WERI-Rb-1 (cell line): Measurements from ENCODE around the gene STPG4.

Source experiments
- DNase-seq: peaks from one replicate; pipeline ENCODE4 v3.0.0-alpha.2; 2020
- H3K27ac ChIP-seq: fragments of 250-450 bp; sonication (Bioruptor Pico); 2 replicates; pipeline ENCODE4 v1.5.1; 2020; ENCODE audit warnings: mild to moderate bottlenecking, moderate library complexity
- H3K27me3 ChIP-seq: fragments of 250-450 bp; sonication (Bioruptor Pico); 2 replicates; pipeline ENCODE4 v1.5.1; 2021; ENCODE audit warnings: mild to moderate bottlenecking, low read depth, moderate library complexity; ENCODE audit not compliant: insufficient read depth, severe bottlenecking
- H3K36me3 ChIP-seq: fragments of 250-450 bp; sonication (Bioruptor Pico); 2 replicates; pipeline ENCODE4 v1.5.1; 2020; ENCODE audit warnings: mild to moderate bottlenecking, moderate library complexity
- H3K4me3 ChIP-seq: 2 replicates; pipeline ENCODE4 v1.5.1; 2011; ENCODE audit warnings: low read depth, mild to moderate bottlenecking, control low read depth, low read length
- H3K9me3 ChIP-seq: fragments of 250-450 bp; sonication (Bioruptor Pico); 2 replicates; pipeline ENCODE4 v1.5.1; 2021; ENCODE audit warnings: mild to moderate bottlenecking, moderate library complexity; ENCODE audit not compliant: severe bottlenecking
- TF ChIP-seq, protein P1 (sequence below): IDR thresholded peaks from 2 replicates; pipeline ENCODE4 v1.5.1; 2011; ENCODE audit warnings: low read depth, mild to moderate bottlenecking, control low read depth, inconsistent platforms, low read length

The STPG4 gene

DNA sequence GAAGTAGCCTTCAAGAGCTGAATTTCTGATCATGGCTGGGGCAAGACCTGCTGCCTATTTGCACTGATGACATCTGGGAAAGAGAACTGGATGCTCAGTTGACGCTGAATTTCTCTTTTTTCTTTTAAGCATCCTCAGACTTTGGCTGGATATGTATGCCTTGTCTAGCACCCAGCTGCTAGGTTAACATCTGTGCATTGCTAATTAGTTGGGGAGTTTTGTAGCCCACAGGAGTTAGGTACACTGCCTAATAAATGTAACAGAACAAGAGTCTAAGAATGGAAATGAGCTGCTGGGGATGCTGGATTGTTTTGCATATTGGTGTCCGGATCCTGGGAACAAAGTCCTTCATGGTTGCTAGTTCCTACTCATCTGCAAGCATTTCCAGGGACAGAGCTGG, 40.9 kb upstream of the STPG4 start:
- no peak for DNase-seq
- H3K27ac ChIP-seq: no peak overlapping the region
- no peaks in the 10 kb centered on the region for H3K9me3 ChIP-seq
- no peaks in the 10 kb centered on the region for H3K27me3 ChIP-seq
- H3K4me3 ChIP-seq: no peak overlapping the region
- TF ChIP-seq, protein P1, sequence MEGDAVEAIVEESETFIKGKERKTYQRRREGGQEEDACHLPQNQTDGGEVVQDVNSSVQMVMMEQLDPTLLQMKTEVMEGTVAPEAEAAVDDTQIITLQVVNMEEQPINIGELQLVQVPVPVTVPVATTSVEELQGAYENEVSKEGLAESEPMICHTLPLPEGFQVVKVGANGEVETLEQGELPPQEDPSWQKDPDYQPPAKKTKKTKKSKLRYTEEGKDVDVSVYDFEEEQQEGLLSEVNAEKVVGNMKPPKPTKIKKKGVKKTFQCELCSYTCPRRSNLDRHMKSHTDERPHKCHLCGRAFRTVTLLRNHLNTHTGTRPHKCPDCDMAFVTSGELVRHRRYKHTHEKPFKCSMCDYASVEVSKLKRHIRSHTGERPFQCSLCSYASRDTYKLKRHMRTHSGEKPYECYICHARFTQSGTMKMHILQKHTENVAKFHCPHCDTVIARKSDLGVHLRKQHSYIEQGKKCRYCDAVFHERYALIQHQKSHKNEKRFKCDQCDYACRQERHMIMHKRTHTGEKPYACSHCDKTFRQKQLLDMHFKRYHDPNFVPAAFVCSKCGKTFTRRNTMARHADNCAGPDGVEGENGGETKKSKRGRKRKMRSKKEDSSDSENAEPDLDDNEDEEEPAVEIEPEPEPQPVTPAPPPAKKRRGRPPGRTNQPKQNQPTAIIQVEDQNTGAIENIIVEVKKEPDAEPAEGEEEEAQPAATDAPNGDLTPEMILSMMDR: no peak
- H3K36me3 ChIP-seq: no peaks in the 10 kb centered on the region

- Histone ChIP-seq H3K27me3 (no peaks in the 10 kb centered on the region), H3K36me3 (no peaks in the 10 kb centered on the region), H3K27ac (peak overlapping the region; percentile 85), H3K9me3 (no peaks in the 10 kb centered on the region), H3K4me3 (no peak overlapping the region)
- TF ChIP-seq, protein P1: 0 out of 2 replicates have a peak, but pooled peaks have one; percentile 17
- no peak for DNase-seq
These were observed 40.0 kb upstream of the STPG4 start for GRCh38 chr2:47195148-47195547.

- no peak for DNase-seq
- Histone ChIP-seq H3K27ac (peak overlapping the region; percentile 85), H3K9me3 (no peaks in the 10 kb centered on the region), H3K4me3 (no peak overlapping the region), H3K27me3 (no peaks in the 10 kb centered on the region), H3K36me3 (no peaks in the 10 kb centered on the region)
- TF ChIP-seq, protein P1: no peak
These were observed 39.3 kb upstream of the STPG4 start for GRCh38 chr2:47194410-47194809.

DNA sequence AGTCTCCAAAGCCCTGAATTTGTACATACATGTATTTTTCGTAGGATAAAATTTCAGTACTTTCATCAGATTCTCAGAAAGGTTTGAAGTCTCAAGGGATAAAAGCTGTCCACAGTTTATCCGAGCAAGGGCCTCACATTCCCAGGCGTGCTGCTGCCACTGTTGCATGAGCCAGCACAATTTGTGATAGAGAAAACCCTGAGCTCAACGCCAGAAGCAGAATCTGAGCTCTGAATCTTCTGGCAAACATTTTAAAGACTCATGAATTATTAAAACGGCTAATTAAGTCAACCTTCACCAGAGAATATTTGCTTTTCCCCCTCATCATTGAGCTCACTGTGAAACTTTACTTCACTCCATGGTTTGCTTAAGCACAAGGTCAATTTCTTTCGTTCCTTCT, 38.5 kb upstream of the STPG4 start:
- H3K36me3 ChIP-seq: no peaks in the 10 kb centered on the region
- H3K9me3 ChIP-seq: no peaks in the 10 kb centered on the region
- peak overlapping the region; percentile 25 for H3K4me3 ChIP-seq
- peak overlapping the region; percentile 85 for H3K27ac ChIP-seq
- TF ChIP-seq, protein P1: no peak
- DNase-seq: no peak
- no peaks in the 10 kb centered on the region for H3K27me3 ChIP-seq

GRCh38 chr2:47190188-47190881, 35.2 kb upstream of the STPG4 start:
- no peak overlapping the region for H3K4me3 ChIP-seq
- H3K9me3 ChIP-seq: no peaks in the 10 kb centered on the region
- no peaks in the 10 kb centered on the region for H3K36me3 ChIP-seq
- no peaks in the 10 kb centered on the region for H3K27me3 ChIP-seq
- no peak for DNase-seq
- H3K27ac ChIP-seq: no peak overlapping the region
- TF ChIP-seq, protein P1: no peak

DNA sequence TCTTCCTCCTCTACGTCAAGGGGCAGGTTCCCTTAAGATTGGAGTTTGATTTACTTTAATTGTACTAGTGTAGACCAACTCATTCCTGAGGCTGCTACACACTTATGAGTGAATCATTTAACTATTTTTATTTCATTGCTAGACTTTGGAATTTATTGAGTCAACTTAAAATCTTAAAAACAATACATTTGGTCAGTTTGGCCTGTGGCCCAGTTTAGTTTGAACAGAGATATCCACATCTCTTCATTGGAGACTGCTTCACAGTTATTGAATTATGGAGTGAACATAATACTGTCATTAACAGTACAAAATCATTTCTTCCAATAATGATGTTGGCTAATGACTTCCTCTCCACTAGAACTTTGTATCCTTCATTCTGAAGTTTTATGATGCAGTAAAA, 34.5 kb upstream of the STPG4 start:
- DNase-seq: no peak
- TF ChIP-seq, protein P1: no peak
- no peaks in the 10 kb centered on the region for H3K9me3 ChIP-seq
- H3K27me3 ChIP-seq: no peaks in the 10 kb centered on the region
- H3K27ac ChIP-seq: no peak overlapping the region
- H3K4me3 ChIP-seq: no peak overlapping the region
- H3K36me3 ChIP-seq: no peaks in the 10 kb centered on the region
